Epithelial cell of prostate (primary cell): ENCODE data around the gene SYNE1.
"Not testable (repeated sequence)": the region's sequence is repeated elsewhere in the genome, so short reads cannot be mapped to it uniquely, and the experiment has no call there.

ENCODE experiments used
- DNase-seq: peaks from one replicate; pipeline ENCODE4 v3.0.0-alpha.2; 2011; ENCODE audit warnings: low read depth, low spot score
- H3K27ac ChIP-seq: fragments of 450-650 bp; 2 replicates; pipeline ENCODE4 v1.5.1; 2017; ENCODE audit warnings: mild to moderate bottlenecking

Gene SYNE1

GRCh38 chr6:152338335-152339125 lies 298.6 kb downstream of the SYNE1 start:
- no peak for DNase-seq
- H3K27ac ChIP-seq = no peak overlapping the region

DNA sequence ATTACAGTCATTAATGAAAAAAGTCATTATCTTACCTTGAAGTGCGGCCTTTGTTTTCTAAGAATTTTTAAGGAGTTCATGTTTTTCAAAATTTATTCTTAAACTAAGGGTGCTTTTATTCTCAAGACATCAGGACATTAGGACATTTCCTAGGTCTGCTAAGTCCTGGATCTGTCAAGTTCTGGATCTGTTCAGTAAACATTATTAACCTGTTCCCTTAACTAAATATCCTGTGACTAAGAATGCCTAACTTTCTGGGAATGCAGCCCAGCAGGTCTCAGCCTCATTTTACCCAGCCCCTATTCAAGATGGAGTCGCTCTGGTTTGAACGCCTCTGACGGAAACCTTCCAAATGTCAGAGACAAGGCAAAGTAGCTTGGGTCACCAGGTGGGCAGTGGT lies 302.6 kb downstream of the SYNE1 start:
- no peak overlapping the region for H3K27ac ChIP-seq
- no peak for DNase-seq

DNA sequence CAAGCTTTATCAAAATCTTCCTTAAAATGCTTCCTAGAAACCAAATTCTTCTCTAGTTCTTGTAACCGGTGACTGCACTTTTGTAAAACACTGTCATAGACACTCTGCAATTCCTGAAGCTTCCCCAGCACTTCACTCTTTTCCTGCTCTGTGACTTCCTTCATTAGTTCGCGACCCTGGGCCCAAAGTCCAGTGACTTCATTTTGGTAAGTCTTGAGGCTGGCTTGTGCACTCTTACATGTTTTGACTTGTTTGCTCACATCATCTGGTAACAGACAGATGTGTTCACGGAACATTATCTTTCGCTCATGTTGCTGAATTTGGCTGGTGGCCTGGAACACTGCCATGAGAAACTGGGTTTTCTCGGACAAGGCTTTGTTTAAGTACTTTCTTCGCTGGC lies 306.2 kb downstream of the SYNE1 start:
- DNase-seq = peak; percentile 24
- no peak overlapping the region for H3K27ac ChIP-seq

DNA sequence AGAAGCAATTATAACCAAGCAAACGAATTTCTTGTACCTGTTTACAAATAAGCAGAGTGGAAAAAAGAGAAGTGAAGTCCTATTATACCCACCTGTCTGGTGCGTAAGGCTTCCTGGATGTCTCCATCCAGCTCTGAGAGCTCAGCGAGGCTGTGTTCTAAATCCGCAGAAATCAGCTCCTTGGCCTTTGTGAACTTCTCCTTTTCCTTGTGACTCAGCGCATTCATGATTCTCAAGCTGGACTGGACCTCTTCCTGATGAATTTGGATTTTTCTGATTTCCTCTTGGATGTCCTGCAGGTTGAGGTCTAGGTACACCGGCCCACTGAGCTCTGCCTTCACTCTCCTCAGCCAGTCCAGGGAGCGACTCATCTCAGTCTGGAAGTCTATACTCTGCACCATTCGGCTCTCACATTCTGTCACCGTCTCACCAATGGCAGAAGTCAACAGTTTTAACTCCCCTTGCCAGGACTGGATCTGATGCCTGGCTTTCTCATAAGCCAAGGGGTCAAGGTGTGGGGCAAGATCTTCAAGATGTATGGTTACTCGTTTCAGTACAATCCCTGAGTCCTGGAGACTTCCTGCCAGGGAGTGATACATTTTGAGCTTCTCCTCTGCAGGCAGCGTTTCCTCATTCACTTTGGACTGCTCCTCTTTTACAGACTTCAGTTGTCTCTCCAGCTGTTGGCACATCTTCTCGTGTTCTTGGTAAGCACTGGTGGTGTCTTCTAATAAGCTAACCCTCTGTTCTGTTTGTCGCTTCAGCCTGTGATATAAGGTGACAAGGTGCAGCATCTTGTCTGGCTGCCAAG lies 307.3 kb downstream of the SYNE1 start:
- no peak overlapping the region for H3K27ac ChIP-seq
- no peak for DNase-seq

GRCh38 chr6:152328200-152328599 lies 309.0 kb downstream of the SYNE1 start:
- not testable (repeated sequence) for DNase-seq, H3K27ac ChIP-seq

DNA sequence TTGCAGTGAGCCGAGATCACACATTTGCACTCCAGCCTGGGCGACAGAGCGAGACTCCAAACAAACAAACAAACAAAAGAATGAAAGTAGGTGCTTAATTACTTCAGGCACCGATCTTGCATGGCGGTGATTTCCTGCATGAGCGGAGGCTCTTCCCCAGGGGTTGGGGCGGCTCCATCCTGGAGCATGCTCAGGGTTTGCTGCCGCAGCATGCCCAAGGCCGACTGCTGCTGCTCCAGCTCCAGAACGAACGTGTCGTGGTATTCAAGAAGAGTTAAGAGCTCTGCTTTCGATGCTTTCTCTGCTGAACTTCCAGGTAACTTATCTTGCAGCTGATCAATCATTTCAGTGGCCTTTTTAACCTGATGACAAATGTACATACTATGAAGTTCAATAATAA lies 313.8 kb downstream of the SYNE1 start:
- no peak for DNase-seq
- H3K27ac ChIP-seq = no peak overlapping the region

GRCh38 chr6:152318278-152318677 lies 318.9 kb downstream of the SYNE1 start:
- no peak for DNase-seq

GRCh38 chr6:152316024-152316423 lies 321.1 kb downstream of the SYNE1 start:
- DNase-seq = no peak

More at GRCh38 chr6:152318278-152318677, 318.9 kb downstream of the SYNE1 start:
- peak overlapping the region; percentile 38 for H3K27ac ChIP-seq

GRCh38 chr6:152314483-152314832 lies 322.7 kb downstream of the SYNE1 start:
- H3K27ac ChIP-seq = peak overlapping the region; percentile 21
- DNase-seq = no peak

More at GRCh38 chr6:152316024-152316423, 321.1 kb downstream of the SYNE1 start:
- peak overlapping the region; percentile 7 for H3K27ac ChIP-seq

DNA sequence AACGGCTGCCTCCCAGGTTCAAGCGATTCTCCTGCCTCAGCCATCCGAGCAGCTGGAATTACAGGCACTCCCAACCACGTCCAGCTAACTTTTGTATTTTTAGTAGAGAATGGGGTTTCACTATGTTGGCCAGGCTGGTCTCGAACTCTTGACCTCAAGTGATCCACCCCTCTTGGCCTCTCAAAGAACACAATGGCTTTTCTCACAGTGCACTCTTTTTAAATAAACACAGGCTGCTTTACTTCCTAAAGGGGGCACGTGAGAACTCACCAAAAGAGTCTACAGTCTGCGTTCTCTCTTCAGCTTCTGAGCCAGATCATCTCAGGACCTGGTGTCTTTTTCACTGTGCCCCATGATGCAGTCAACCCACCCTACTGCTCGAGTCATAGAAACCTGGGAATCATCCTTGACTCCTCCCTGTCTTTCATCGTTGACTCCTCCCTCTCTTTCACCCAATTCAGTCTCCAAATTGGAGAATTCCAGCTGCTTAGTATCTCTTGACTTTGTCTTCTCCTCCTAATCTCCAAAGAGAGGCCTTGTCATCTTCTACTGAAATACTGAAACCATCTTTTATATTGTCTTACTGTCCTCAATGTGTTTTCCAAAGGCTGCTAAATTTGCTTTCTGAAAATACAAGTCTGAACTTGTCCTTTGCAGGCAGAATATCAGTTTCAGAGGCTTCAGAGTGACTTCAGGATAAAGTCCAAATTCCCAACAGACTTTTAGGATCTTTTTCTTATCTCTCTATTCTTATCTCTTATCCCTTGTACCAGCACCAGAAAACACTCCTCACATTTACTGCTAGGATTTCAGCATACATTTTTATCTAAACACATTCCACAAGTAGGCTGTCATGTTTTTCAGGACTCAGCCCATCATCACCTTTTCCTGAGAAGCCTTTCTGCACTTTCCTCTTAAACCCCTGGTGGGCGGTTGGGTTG lies 323.4 kb downstream of the SYNE1 start:
- DNase-seq = no peak
- peak overlapping the region; percentile 21 for H3K27ac ChIP-seq

DNA sequence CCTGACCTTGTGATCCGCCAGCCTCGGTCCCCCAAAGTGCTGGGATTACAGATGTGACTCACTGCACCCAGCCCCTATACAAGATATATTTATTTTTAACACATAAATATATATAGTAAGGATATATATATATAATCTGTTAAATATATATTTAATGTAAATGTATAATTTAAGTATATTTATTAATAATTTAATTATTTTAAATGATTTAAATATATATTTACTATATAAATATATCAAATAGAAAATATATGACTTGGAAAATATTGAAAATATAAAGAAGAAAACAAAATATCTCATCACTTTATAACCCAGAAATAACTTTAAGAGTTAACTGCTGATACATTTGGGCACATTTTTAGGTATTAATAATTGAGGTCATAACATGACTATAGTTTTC lies 324.7 kb downstream of the SYNE1 start:
- no peak for DNase-seq
- no peak overlapping the region for H3K27ac ChIP-seq

- H3K27ac ChIP-seq = no peak overlapping the region
- DNase-seq = no peak
These were observed 326.7 kb downstream of the SYNE1 start for GRCh38 chr6:152310371-152310954.

GRCh38 chr6:152309648-152310047 lies 327.5 kb downstream of the SYNE1 start:
- H3K27ac ChIP-seq = no peak overlapping the region
- DNase-seq = no peak

GRCh38 chr6:152309006-152309405 lies 328.2 kb downstream of the SYNE1 start:
- H3K27ac ChIP-seq = no peak overlapping the region
- no peak for DNase-seq

- H3K27ac ChIP-seq = no peak overlapping the region
- no peak for DNase-seq
These were observed 328.9 kb downstream of the SYNE1 start for GRCh38 chr6:152308306-152308705.

DNA sequence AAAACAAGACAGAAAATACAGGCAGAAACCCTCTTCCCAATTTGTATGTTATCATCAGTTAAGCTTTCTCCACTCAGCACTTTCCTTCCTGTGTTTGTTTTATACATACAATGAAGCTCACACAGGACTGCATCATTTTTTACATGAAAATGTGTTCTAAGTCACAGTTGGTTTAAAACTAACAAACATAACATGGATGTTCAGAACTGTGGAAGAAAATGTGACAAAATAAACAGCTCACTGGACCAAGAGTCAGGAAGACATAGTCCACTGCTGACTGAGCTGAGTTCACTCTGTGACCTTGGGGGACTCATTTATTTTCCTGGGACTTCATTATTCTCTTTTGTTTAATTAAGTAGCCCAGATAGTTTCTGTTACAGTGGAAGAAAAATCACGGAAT lies 331.5 kb downstream of the SYNE1 start:
- H3K27ac ChIP-seq = no peak overlapping the region
- no peak for DNase-seq

DNA sequence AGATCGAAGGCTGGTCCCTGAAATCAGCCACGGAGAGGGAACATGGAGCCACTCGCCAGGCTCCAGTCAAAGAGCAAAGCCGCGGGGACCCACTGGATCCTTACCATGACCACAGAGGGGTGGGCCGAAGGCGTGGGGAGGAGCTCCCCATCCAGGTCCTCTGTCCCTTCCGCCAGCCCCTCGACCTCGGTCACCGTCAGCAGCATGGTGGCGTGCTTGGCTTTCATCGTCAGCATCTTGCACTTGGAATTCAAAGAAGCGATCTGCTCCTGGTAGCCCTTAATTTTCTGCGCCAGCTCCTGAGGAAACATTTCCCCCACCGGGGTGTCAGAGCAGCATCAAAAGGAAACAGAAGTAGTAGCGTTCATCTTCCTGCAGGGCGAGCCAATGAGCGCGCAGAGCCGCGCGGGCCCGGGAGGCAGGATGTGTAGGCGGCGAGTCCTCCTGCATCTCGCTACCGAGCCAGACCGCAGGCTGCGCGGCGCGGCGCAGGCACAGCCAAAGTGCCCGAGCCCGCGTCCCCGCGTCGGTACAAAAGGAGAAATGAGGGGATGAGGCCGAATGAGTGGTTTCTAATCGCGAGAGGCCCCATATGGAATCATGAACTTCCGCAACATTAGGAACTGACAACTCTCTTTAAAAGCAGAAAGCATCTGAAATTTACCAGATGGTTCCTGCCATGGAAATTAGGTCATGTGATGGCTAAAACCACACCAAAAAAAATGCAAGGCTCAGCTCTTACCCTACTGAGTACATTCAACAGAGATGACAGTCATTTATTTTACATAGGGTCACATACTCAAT lies 335.2 kb downstream of the SYNE1 start:
- H3K27ac ChIP-seq = peak overlapping the region; percentile 13
- DNase-seq = no peak

DNA sequence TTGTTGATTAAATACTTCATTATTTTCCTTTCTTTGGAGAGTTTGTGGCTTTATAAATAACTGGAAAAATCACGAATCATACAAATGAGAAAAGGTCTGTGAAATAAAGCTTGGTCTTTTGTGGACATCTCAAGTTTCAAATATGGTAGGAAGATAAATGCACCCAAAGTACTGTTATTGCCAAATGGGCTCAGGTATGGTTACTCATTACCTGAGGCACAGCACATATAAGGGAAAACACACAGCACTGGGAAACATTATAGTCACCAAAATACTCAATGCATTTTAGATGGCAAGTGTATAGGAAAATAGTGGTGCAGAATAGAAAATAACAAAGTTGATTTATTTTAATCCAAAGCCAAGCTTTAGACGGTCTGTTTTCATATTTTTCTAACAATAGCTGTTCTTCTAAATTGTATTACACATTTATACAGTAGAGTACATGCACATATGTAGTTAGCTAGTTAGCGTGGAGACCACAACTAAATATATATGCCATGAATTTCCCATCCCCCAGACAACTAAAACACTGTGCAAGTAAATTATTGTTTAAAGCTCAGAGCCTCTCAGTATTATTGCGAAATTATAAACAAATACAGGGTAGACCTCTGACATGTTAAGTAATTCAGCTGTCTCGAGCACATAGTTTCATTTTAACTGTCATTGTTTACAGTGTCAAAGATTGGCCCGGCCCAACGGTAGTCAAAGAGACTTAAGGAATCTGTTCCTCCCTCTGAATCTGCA lies 336.0 kb downstream of the SYNE1 start:
- peak overlapping the region; percentile 13 for H3K27ac ChIP-seq
- no peak for DNase-seq

DNA sequence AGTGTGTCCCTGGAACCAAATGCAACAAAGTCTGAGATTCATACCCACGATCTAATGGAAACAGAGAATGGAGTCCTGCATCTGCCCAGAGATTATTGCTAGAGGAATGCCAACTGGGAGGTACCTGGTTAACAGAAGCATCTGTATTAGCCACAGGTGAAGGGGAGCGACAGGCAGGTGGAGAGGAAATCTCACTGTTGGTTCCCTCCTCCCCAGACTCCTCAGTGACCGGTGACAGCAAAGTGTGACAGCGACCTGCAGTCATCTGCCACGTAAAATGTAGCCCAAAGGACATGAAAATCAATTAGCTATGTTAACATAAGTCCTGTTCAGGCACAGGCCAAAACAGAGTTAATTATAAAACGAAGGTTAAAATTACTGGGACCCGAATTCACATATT lies 336.6 kb downstream of the SYNE1 start:
- H3K27ac ChIP-seq = no peak overlapping the region
- no peak for DNase-seq
